HK-2 (cell line): Measurements from ENCODE around the gene DLG5.

ENCODE experiments used
- DNase-seq: peaks from one replicate; pipeline ENCODE4 v3.0.0-alpha.2; 2018; ENCODE audit not compliant: unreplicated experiment

Gene DLG5

DNA sequence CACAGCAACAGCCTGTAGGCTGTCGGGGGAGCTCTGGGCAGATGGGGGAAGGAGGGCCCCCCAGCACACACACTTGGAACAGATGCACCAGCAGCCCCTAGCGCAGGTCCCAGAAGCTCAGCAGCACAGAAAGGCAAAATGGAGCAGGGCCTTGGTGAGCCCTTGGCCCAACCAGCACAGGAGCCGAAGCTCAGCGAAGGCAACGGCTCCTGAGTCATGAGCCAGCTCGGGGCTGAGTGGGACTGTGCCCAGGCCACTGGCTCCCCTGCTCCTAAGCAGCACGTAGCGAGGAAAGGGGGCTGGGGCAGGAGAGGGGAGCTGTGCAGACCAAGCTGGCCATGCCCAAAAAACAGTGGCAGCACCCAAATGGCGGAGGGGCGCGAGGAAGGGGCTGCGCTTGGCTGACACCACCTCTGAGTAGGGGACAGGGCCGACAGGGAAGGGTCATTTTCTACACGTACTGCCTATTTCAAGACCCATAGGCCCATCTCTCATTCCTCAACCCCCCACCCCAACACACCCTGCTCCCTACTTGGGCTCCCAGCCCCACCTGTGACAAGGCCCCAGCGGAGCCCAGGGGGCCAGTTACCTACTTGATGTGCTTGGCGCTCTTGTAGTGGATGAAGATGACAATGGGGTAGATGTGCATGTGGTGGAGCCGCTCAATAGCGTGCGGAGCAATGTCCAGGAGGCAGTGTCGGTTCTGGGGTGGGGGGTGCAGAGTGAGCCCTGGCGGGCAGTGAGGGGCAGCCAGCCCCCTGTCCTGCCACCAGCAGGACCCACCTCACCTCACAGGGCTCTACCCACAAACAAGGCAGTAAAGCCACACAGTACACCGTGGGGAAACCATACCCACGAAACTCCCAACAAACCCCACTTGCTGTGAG, 132.1 kb downstream of the DLG5 start:
- no peak for DNase-seq

GRCh38 chr10:77793831-77794230, 132.7 kb downstream of the DLG5 start:
- no peak for DNase-seq

GRCh38 chr10:77792155-77792554, 134.4 kb downstream of the DLG5 start:
- no peak for DNase-seq

GRCh38 chr10:77791506-77791905, 135.0 kb downstream of the DLG5 start:
- no peak for DNase-seq

GRCh38 chr10:77789861-77790260, 136.7 kb downstream of the DLG5 start:
- no peak for DNase-seq

DNA sequence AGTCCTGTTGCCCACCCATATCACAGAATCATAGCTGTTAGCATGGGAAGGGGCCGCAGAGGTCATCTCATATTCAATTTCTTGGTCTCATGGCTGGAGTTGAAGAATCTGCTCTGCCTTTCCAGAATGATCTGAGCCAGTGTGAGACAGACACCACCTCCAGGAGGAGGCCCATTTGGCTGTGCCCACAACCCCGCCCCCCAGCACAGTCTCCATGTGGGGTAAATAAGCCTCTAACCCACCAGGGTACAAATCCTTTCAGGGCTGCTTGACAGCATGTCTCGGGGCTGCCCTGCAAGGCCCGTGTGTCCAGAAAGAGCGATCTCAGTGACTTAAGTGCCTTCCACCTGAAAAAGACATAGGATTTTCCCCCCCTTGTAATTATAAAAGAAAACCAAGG, 137.5 kb downstream of the DLG5 start:
- DNase-seq = no peak

- DNase-seq = no peak
Observed at GRCh38 chr10:77788496-77789010, 138.0 kb downstream of the DLG5 start.

DNA sequence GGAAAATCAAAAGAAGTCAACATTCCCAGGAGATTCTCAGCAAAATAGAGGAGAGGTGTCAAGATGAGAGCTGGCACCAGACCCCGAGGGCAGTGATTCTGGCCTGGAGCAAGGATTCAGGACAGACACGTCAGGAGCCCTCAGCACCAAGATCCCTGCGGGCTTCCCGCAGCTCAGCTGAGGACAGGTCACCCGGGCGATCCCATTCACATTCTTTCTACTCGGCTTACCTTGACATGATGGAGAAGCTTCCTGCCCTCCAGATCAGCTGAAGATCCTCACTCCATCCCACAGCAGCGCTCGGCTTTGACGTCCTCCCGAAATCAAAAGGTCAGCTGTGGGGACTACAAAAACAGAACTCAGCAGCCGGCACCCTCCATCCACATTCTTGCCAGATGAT, 139.1 kb downstream of the DLG5 start:
- DNase-seq = no peak

GRCh38 chr10:77784856-77785255, 141.7 kb downstream of the DLG5 start:
- no peak for DNase-seq

- no peak for DNase-seq
Observed at GRCh38 chr10:77782328-77783061, 144.1 kb downstream of the DLG5 start.

GRCh38 chr10:77781451-77782327, 144.9 kb downstream of the DLG5 start:
- DNase-seq = no peak

- no peak for DNase-seq
Observed at GRCh38 chr10:77780180-77780579, 146.4 kb downstream of the DLG5 start.

DNA sequence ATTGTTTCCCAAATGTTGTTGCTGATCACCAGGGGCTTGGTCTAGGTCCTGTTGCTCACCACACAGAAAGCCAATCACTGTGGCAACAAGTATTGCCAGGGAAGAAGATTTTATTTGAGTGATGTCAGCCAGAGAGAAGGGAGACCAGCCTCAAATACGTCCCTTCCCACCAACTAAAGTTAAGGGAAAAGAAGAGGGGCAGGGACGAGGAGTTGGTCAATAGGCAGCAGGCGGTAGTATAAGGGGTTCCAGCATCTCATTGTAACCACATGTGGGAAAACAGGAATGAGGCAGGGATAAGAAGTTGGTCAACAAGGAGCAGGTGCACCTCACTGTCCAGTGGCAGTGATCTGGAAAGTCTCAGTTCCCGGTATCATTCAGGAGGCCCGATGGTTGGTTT, 150.1 kb downstream of the DLG5 start:
- no peak for DNase-seq

DNA sequence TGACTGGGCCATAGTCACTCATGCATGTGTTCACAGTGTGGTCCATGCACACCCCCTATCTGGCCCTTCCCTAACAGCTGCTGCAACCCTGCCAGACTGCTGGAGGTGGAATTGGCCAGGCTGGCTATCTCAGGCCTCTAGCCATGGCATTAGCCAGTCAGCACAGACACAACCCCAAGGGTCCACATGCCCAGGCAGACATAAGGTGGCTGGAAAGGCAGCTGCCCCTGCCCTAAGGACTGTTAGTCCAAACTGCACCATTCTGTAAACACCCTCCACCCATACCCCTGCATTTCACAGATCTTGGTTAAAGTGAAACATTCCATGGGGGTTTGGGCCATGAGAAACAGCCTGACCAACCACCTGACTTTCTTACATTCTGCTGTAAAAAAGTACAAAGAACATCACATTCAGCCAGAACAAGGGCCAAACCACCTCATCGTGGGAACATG, 151.6 kb downstream of the DLG5 start:
- DNase-seq = no peak

- DNase-seq = no peak
Observed at GRCh38 chr10:77773631-77774426, 152.7 kb downstream of the DLG5 start.

GRCh38 chr10:77772852-77773600, 153.5 kb downstream of the DLG5 start:
- DNase-seq = peak; percentile 43

GRCh38 chr10:77771851-77772250, 154.7 kb downstream of the DLG5 start:
- no peak for DNase-seq

GRCh38 chr10:77771450-77771849, 155.1 kb downstream of the DLG5 start:
- no peak for DNase-seq

DNA sequence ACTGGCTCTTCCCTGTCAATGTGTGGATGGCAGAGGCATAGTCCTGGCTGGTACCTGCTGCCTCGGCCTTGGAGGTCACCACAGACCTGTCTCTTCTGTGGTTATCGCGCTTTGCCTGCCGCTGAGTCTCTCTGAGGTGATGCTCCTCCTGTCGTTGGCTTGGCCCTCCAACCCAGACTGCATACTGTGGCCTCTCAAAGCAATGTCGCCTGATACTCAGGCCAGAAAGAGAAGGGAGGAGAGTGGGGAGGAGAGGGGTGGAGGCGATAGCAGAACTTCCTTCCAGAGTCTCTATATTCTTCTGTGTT, 155.7 kb downstream of the DLG5 start:
- no peak for DNase-seq

GRCh38 chr10:77770081-77770867, 156.3 kb downstream of the DLG5 start:
- DNase-seq = no peak
